SK-N-SH treated with all-trans-retinoic acid at 6 μM for 48 hours (cell line): Measurements from ENCODE around the gene TMC8.

Experiments
- ATAC-seq: fragments of 200-7000 bp; cut with Tn5 transposase; 3 replicates; pipeline ENCODE4 v1.9.1; 2020; ENCODE audit warnings: mild to moderate bottlenecking, moderate library complexity
- ARNTL ChIP-seq: fragments of 450-650 bp; formaldehyde crosslinking; IDR thresholded peaks from 2 replicates; pipeline ENCODE4 v1.5.0; 2020; ENCODE audit warnings: low read depth, mild to moderate bottlenecking, moderate library complexity, borderline replicate concordance
- BACH2 ChIP-seq: fragments of 250-450 bp; sonication (Bioruptor Pico); IDR thresholded peaks from 2 replicates; pipeline ENCODE4 v1.9.0; 2021; ENCODE audit warnings: mild to moderate bottlenecking, borderline replicate concordance
- CSDC2 ChIP-seq: fragments of 250-450 bp; sonication (Bioruptor Pico); IDR thresholded peaks from 2 replicates; pipeline ENCODE4 v1.5.0; 2020; ENCODE audit warnings: mild to moderate bottlenecking, moderate library complexity
- CSRNP3 ChIP-seq: fragments of 250-450 bp; sonication (Bioruptor Pico); IDR thresholded peaks from 2 replicates; pipeline ENCODE4 v1.5.1; 2021; ENCODE audit warnings: mild to moderate bottlenecking, moderate library complexity
- GLIS3 ChIP-seq: fragments of 250-450 bp; sonication (Bioruptor Pico); IDR thresholded peaks from 2 replicates; pipeline ENCODE4 v1.5.0; 2020; ENCODE audit warnings: mild to moderate bottlenecking, moderate library complexity
- ISL1 ChIP-seq: fragments of 250-450 bp; sonication (Bioruptor Pico); IDR thresholded peaks from 2 replicates; pipeline ENCODE4 v2.1.2; 2022; ENCODE audit warnings: mild to moderate bottlenecking, moderate library complexity
- OSR1 ChIP-seq: fragments of 250-450 bp; sonication (Bioruptor Pico); IDR thresholded peaks from 2 replicates; pipeline ENCODE4 v1.8.0; 2022; ENCODE audit warnings: moderate library complexity, mild to moderate bottlenecking, inconsistent platforms
- PATZ1 ChIP-seq: fragments of 250-450 bp; sonication (Bioruptor Pico); IDR thresholded peaks from 2 replicates; pipeline ENCODE4 v1.8.0; 2020; ENCODE audit warnings: mild to moderate bottlenecking, moderate library complexity, borderline replicate concordance
- PPARA ChIP-seq: fragments of 250-450 bp; sonication (Bioruptor Pico); IDR thresholded peaks from 2 replicates; pipeline ENCODE4 v1.5.0; 2020; ENCODE audit warnings: mild to moderate bottlenecking, borderline replicate concordance
- RARB ChIP-seq: fragments of 250-450 bp; sonication (Bioruptor Pico); IDR thresholded peaks from 2 replicates; pipeline ENCODE4 v1.8.0; 2021; ENCODE audit warnings: mild to moderate bottlenecking, moderate library complexity
- SNAI2 ChIP-seq: fragments of 250-450 bp; sonication (Bioruptor Pico); IDR thresholded peaks from 2 replicates; pipeline ENCODE4 v1.5.0; 2020; ENCODE audit warnings: mild to moderate bottlenecking, moderate library complexity
- TCF4 ChIP-seq: fragments of 250-450 bp; sonication (Bioruptor Pico); IDR thresholded peaks from 2 replicates; pipeline ENCODE4 v1.8.0; 2021; ENCODE audit warnings: mild to moderate bottlenecking, moderate library complexity, borderline replicate concordance
- TOX ChIP-seq: fragments of 250-450 bp; sonication (Bioruptor Pico); IDR thresholded peaks from 2 replicates; pipeline ENCODE4 v1.8.0; 2021; ENCODE audit warnings: mild to moderate bottlenecking, moderate library complexity, borderline replicate concordance
- ZC3H10 ChIP-seq: fragments of 250-450 bp; sonication (Bioruptor Pico); IDR thresholded peaks from 2 replicates; pipeline ENCODE4 v1.5.1; 2021; ENCODE audit warnings: mild to moderate bottlenecking, moderate library complexity
- ZFP3 ChIP-seq: fragments of 250-450 bp; sonication (Bioruptor Pico); IDR thresholded peaks from 2 replicates; pipeline ENCODE4 v1.5.0; 2020; ENCODE audit warnings: mild to moderate bottlenecking, moderate library complexity
- ZFP30 ChIP-seq: fragments of 450-650 bp; formaldehyde crosslinking; IDR thresholded peaks from 2 replicates; pipeline ENCODE4 v1.5.0; 2022; ENCODE audit warnings: mild to moderate bottlenecking, moderate library complexity
- ZNF565 ChIP-seq: fragments of 450-650 bp; formaldehyde crosslinking; conservative IDR thresholded peaks from 2 replicates; pipeline ENCODE4 v1.5.0; 2020; ENCODE audit warnings: low read depth, mild to moderate bottlenecking, moderate library complexity
- ZNF70 ChIP-seq: fragments of 450-650 bp; formaldehyde crosslinking; IDR thresholded peaks from 2 replicates; pipeline ENCODE4 v1.5.0; 2020; ENCODE audit warnings: mild to moderate bottlenecking, moderate library complexity
- ZNF8 ChIP-seq: fragments of 450-650 bp; formaldehyde crosslinking; IDR thresholded peaks from 2 replicates; pipeline ENCODE4 v1.5.0; 2020; ENCODE audit warnings: mild to moderate bottlenecking, moderate library complexity
- TF ChIP-seq, protein P1 (sequence below): fragments of 250-450 bp; sonication (Bioruptor Pico); IDR thresholded peaks from 2 replicates; pipeline ENCODE4 v1.5.0; 2020; ENCODE audit warnings: mild to moderate bottlenecking, moderate library complexity
- TF ChIP-seq, protein P2 (sequence below): fragments of 250-450 bp; sonication (Bioruptor Pico); IDR thresholded peaks from 2 replicates; pipeline ENCODE4 v1.5.1; 2020; ENCODE audit warnings: low read depth, mild to moderate bottlenecking, moderate library complexity

TMC8 gene

DNA sequence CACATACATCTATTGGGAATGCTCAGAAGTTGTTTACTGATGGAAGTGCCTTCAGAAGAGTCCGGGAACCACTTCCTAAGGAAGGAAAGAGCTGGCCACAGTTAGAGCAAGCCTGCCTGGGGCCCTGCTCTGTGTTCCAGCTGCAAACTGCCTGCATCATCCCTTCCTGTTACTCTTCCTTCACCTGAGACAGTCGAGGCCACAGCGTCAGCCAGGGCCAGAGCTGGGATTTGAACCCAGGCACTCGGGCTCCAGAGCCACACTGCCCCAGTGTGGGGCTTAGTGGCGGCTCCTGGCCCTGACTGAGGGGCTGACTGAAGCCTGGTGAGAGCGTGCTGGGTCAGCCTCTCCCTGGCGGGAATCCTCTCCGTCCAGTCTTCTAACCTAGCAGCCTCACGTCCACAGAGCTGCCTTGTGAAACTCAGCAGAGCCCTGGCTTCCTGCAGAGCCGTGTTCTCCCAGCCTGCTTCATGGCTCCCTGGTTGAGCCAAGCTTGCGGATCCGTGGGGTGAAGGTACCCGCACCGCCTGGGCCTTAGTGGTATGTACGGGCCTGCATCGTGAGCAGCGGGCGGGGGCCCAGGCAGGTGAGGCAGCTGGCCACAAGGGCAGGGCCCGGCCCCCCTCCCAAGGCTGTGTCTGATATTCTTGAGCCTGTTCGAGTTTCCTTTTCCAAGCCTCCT is 11.0 kb downstream of the TMC8 start:
- TF ChIP-seq GLIS3 (CRISPR knock-in tag) (no peak), RARB (CRISPR knock-in tag) (no peak), OSR1 (CRISPR knock-in tag) (no peak), ARNTL (no peak), ZFP3 (CRISPR knock-in tag) (no peak), CSDC2 (CRISPR knock-in tag) (no peak), PPARA (CRISPR knock-in tag) (no peak), ZFP30 (CRISPR knock-in tag) (no peak), ZC3H10 (no peak), CSRNP3 (no peak), ZNF565 (no peak), PATZ1 (CRISPR knock-in tag) (no peak), ISL1 (CRISPR knock-in tag) (no peak), BACH2 (CRISPR knock-in tag) (no peak), ZNF70 (CRISPR knock-in tag) (no peak), TOX (no peak), SNAI2 (CRISPR knock-in tag) (no peak), ZNF8 (no peak)
- TF ChIP-seq, protein P1, sequence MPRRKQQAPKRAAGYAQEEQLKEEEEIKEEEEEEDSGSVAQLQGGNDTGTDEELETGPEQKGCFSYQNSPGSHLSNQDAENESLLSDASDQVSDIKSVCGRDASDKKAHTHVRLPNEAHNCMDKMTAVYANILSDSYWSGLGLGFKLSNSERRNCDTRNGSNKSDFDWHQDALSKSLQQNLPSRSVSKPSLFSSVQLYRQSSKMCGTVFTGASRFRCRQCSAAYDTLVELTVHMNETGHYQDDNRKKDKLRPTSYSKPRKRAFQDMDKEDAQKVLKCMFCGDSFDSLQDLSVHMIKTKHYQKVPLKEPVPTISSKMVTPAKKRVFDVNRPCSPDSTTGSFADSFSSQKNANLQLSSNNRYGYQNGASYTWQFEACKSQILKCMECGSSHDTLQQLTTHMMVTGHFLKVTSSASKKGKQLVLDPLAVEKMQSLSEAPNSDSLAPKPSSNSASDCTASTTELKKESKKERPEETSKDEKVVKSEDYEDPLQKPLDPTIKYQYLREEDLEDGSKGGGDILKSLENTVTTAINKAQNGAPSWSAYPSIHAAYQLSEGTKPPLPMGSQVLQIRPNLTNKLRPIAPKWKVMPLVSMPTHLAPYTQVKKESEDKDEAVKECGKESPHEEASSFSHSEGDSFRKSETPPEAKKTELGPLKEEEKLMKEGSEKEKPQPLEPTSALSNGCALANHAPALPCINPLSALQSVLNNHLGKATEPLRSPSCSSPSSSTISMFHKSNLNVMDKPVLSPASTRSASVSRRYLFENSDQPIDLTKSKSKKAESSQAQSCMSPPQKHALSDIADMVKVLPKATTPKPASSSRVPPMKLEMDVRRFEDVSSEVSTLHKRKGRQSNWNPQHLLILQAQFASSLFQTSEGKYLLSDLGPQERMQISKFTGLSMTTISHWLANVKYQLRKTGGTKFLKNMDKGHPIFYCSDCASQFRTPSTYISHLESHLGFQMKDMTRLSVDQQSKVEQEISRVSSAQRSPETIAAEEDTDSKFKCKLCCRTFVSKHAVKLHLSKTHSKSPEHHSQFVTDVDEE (CRISPR knock-in tag) = no peak
- TF ChIP-seq, protein P2, sequence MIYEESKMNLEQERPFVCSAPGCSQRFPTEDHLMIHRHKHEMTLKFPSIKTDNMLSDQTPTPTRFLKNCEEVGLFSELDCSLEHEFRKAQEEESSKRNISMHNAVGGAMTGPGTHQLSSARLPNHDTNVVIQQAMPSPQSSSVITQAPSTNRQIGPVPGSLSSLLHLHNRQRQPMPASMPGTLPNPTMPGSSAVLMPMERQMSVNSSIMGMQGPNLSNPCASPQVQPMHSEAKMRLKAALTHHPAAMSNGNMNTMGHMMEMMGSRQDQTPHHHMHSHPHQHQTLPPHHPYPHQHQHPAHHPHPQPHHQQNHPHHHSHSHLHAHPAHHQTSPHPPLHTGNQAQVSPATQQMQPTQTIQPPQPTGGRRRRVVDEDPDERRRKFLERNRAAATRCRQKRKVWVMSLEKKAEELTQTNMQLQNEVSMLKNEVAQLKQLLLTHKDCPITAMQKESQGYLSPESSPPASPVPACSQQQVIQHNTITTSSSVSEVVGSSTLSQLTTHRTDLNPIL (CRISPR knock-in tag) = no peak
- no peak for ATAC-seq

GRCh38 chr17:78142119-78142861 is 11.7 kb downstream of the TMC8 start:
- no peak for TF ChIP-seq ZNF8
- TF ChIP-seq OSR1 (CRISPR knock-in tag) = no peak
- TF ChIP-seq PATZ1 (CRISPR knock-in tag) = no peak
- no peak for TF ChIP-seq RARB (CRISPR knock-in tag)
- no peak for TF ChIP-seq TCF4 (CRISPR knock-in tag)
- TF ChIP-seq ZFP30 (CRISPR knock-in tag) = no peak
- TF ChIP-seq BACH2 (CRISPR knock-in tag) = no peak
- no peak for TF ChIP-seq SNAI2 (CRISPR knock-in tag)
- TF ChIP-seq GLIS3 (CRISPR knock-in tag) = no peak
- TF ChIP-seq, protein P1 (CRISPR knock-in tag) = no peak
- TF ChIP-seq, protein P2 (CRISPR knock-in tag) = no peak
- no peak for TF ChIP-seq TOX
- no peak for TF ChIP-seq ARNTL
- ATAC-seq = no peak
